Body of pancreas (tissue), 4 donors: ENCODE data around the gene RUSF1. TPM values are rescaled to one million over a fixed set of nuclear protein-coding genes. Genes with fewer than 3 reads are reported as not detected.
A peak's percentile ranks its signal among the peaks of the same experiment; 100 is the strongest.
"Not testable (repeated sequence)": the region's sequence is repeated elsewhere in the genome, so short reads cannot be mapped to it uniquely, and the experiment has no call there.

Source experiments
- ATAC-seq: fragments of 150-250 bp; one replicate; pipeline ENCODE4 v1.9.1; 2016
- DNase-seq, 4 donors: peaks; one replicate each; pipeline ENCODE4 v3.0.0-alpha.2; 2019
- H3K27ac ChIP-seq, 4 donors: fragments of 200-600 bp; sonication (generic); 1 replicate in 3 of 4; 2 replicates in 1 of 4; pipeline versions ENCODE4 v1.5.1 to v1.6.1; 2016 to 2019; ENCODE audit warnings: mild to moderate bottlenecking in 1 of 4, mixed read lengths in 1 of 4, moderate library complexity in 1 of 4
- H3K27me3 ChIP-seq, 2 donors: fragments of 200-600 bp; sonication (generic); one replicate each; pipeline ENCODE4 v1.6.0; 2016; ENCODE audit warnings: mild to moderate bottlenecking in 1 of 2
- H3K36me3 ChIP-seq, 2 donors: fragments of 200-600 bp; sonication (generic); replicated peaks in 1 of 2; 2 replicates each; pipeline ENCODE4 v1.5.1; 2016; ENCODE audit warnings: low read depth in 2 of 2; ENCODE audit not compliant: insufficient read depth in 1 of 2
- H3K4me1 ChIP-seq: fragments of 200-600 bp; sonication (generic); one replicate; pipeline ENCODE4 v1.6.0; 2016
- H3K4me3 ChIP-seq, 2 donors: fragments of 200-600 bp; sonication (generic); 1 replicate in 1 of 2; 2 replicates in 1 of 2; pipeline ENCODE4 v1.5.1; 2016 to 2019
- H3K9me3 ChIP-seq, 3 donors: fragments of 200-600 bp; sonication (generic); 1 replicate in 2 of 3; 2 replicates in 1 of 3; pipeline ENCODE4 v1.5.1; 2016
- POLR2A ChIP-seq, 3 donors: fragments of 450-650 bp; IDR thresholded peaks; one replicate each; pipeline ENCODE4 v1.6.1; 2016; ENCODE audit warnings: antibody characterized with exemption in 3 of 3, mild to moderate bottlenecking in 2 of 3
- WGBS, 2 donors: methylation state at CpG; one replicate each; pipeline ENCODE4 v1.1.5; 2017; 5-methylcytosine and 5-hydroxymethylcytosine counted together
- intact Hi-C: fragments of 100-400 bp; cut with DNase I; formaldehyde crosslinking; loops from one replicate; pipeline ENCODE4 v1.15.1; 2023
- total RNA-seq, 2 donors: library from RNA; depleted of rRNA; stranded (reverse); fragments of >200 nt; gene quantifications; one replicate each; pipeline ENCODE4 v1.1.0, GENCODE V29; 2016
- TF ChIP-seq, protein P1 (sequence below), 7 experiments: fragments of 450-650 bp in 4 of 7; fragments of 200-600 bp in 3 of 7; sonication (generic) in 3 of 7; IDR thresholded peaks; one replicate each; pipeline ENCODE4 v1.5.1; 2016 to 2019; ENCODE audit warnings: antibody characterized with exemption in 7 of 7

Gene RUSF1
- total RNA-seq, 2 donors from 2014 or later: 72.9 to 77.5 TPM

DNA sequence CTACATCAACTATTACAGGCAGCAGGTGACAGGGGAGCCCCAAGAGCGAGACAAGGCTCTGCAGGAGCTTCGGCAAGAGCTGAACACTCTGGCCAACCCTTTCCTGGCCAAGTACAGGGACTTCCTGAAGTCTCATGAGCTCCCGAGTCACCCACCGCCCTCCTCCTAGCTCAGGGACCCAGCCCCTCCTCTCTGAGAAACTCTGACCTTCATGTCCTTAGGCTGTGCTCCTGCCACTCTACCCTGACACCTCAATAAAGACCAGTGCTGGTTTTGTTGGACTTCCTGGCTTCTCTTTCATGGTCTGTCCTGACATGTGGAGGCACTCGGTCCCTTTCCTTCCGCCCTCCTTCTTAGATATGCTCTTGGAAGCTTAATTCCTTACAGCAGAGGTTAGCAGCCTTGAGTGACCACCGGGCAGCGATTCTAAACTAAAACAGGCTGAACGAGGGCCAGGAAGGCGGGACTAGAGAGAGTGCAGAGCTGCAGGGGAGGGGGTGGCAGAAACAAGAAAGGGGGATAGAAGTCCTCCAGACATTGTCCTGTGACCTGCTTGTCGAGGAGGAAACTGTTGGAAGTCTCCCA lies 20.4 kb upstream of the RUSF1 start:
- intact Hi-C loops: no loop called here
- WGBS, 2 donors: 20 to 22% methylated on average over 11 of the region's 11 CpGs
- Histone ChIP-seq H3K4me1 (peaks cover 8% of the 10 kb centered on the region), H3K27me3 (no peaks in the 10 kb centered on the region), H3K9me3 (no peaks in the 10 kb centered on the region), H3K4me3 (no peak overlapping the region), H3K36me3 (no peaks in the 10 kb centered on the region), H3K27ac (peak overlapping the region; percentile 37 to 69 (median 58))
- ATAC-seq (peak; percentile 19), DNase-seq (no peak)
- TF ChIP-seq POLR2A (IDR thresholded peaks at IDR 0.05): no peak
- TF ChIP-seq, protein P1, sequence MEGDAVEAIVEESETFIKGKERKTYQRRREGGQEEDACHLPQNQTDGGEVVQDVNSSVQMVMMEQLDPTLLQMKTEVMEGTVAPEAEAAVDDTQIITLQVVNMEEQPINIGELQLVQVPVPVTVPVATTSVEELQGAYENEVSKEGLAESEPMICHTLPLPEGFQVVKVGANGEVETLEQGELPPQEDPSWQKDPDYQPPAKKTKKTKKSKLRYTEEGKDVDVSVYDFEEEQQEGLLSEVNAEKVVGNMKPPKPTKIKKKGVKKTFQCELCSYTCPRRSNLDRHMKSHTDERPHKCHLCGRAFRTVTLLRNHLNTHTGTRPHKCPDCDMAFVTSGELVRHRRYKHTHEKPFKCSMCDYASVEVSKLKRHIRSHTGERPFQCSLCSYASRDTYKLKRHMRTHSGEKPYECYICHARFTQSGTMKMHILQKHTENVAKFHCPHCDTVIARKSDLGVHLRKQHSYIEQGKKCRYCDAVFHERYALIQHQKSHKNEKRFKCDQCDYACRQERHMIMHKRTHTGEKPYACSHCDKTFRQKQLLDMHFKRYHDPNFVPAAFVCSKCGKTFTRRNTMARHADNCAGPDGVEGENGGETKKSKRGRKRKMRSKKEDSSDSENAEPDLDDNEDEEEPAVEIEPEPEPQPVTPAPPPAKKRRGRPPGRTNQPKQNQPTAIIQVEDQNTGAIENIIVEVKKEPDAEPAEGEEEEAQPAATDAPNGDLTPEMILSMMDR (IDR thresholded peaks at IDR 0.05): no peak

- Histone ChIP-seq H3K4me3 (no peak within 1 kb of the TSS), H3K27ac (peak within 1 kb of the TSS; percentile 37 to 69 (median 58)), H3K36me3 (no peaks in the 10 kb centered on the region), H3K4me1 (peaks cover 8% of the 10 kb centered on the region), H3K27me3 (no peaks in the 10 kb centered on the region), H3K9me3 (no peaks in the 10 kb centered on the region)
- DNase-seq (no peak), ATAC-seq (no peak)
- TF ChIP-seq POLR2A (IDR thresholded peaks at IDR 0.05): no peak
- TF ChIP-seq, protein P1 (IDR thresholded peaks at IDR 0.05): no peak
- intact Hi-C loops: no loop called here
- whole genome bisulfite sequencing, 2 donors: 43 to 55% methylated on average over 6 of the region's 6 CpGs
These were observed 19.6 kb upstream of the RUSF1 start, which contains the start of gene AHSP for GRCh38 chr16:31527734-31528274. Gene AHSP (plus strand): TSS chr16:31527900. CDS start chr16:31528140, 240 bp downstream.

DNA sequence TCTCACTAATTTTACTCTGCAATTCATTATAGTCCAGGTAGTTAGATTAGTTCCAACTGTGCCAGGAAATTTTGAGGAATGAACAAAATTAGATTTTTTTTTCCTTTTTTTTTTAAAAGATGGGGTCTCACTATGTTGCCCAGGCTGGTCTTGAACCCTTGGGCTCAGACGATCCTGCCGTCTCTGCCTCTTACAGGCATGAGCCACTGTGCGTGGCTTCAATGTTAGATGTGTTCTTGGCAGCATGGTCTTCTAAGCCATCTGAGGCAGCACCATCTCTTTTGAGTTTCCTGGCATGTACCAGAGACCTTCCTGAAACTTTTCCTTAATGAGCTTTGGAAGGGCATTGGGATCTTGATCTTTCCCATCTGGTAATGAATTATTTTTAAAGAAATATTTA lies 16.9 kb upstream of the RUSF1 start:
- no peak overlapping the region for H3K4me3 ChIP-seq
- DNase-seq: no peak
- WGBS, 2 donors: 73 to 78% methylated on average over 3 of the region's 3 CpGs
- intact Hi-C loops: no loop called here
- no peak for ATAC-seq
- TF ChIP-seq POLR2A (IDR thresholded peaks at IDR 0.05): no peak
- no peaks in the 10 kb centered on the region for H3K27me3 ChIP-seq
- no peaks in the 10 kb centered on the region for H3K36me3 ChIP-seq
- no peak overlapping the region for H3K27ac ChIP-seq
- H3K9me3 ChIP-seq: no peaks in the 10 kb centered on the region
- H3K4me1 ChIP-seq: peaks cover 8% of the 10 kb centered on the region

GRCh38 chr16:31523768-31524167 lies 15.6 kb upstream of the RUSF1 start:
- H3K36me3 ChIP-seq, H3K27ac ChIP-seq, H3K4me1 ChIP-seq, ATAC-seq, DNase-seq, H3K4me3 ChIP-seq, intact Hi-C loops, H3K9me3 ChIP-seq, H3K27me3 ChIP-seq: not testable (repeated sequence)
- 14 to 85% methylated on average over 1 to 5 of the region's 6 CpGs for WGBS, 2 donors

- no peak for TF ChIP-seq POLR2A (IDR thresholded peaks at IDR 0.05)
- TF ChIP-seq, protein P1 (IDR thresholded peaks at IDR 0.05): no peak
- Histone ChIP-seq H3K27ac (no peak overlapping the region), H3K4me1 (no peaks in the 10 kb centered on the region), H3K27me3 (no peaks in the 10 kb centered on the region), H3K9me3 (no peaks in the 10 kb centered on the region), H3K36me3 (no peaks in the 10 kb centered on the region), H3K4me3 (no peak overlapping the region)
- ATAC-seq: no peak
- WGBS, 2 donors: 71 to 72% methylated on average over 6 of the region's 6 CpGs
- DNase-seq: no peak
- intact Hi-C loops: no loop called here
These were observed 13.9 kb upstream of the RUSF1 start for GRCh38 chr16:31522071-31522470.

- 72 to 91% methylated on average over 3 of the region's 3 CpGs for WGBS, 2 donors
- no peak for TF ChIP-seq POLR2A (IDR thresholded peaks at IDR 0.05)
- TF ChIP-seq, protein P1 (IDR thresholded peaks at IDR 0.05): no peak
- intact Hi-C loops: no loop called here
- Histone ChIP-seq H3K4me3 (no peak overlapping the region), H3K9me3 (no peaks in the 10 kb centered on the region), H3K36me3 (no peaks in the 10 kb centered on the region), H3K4me1 (no peaks in the 10 kb centered on the region), H3K27me3 (no peaks in the 10 kb centered on the region), H3K27ac (no peak overlapping the region)
- ATAC-seq (no peak), DNase-seq (no peak)
These were observed 13.2 kb upstream of the RUSF1 start for GRCh38 chr16:31521368-31521767.
